ENCODE measurements around the gene CADPS.

The CADPS gene

DNA sequence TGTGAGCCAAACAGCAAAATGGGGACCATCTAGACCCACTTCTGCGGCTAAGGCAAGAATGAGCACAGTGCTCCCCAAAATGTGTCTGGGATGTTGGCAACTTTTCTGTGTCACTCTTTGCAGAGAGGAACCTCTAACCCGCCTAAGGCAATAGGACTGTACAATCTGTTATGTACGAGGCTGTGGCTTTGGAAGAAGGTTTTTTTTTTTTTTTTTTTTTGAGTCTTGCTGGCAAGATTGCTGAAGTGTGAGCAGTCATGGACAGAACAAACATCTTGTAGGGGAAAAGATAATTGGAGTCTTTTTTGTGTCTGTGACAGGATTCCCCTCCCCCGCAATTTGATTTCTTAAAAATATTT, 509.1 kb downstream of the CADPS start:
- no peak overlapping the region for H3K4me3 ChIP-seq (ENCODE audit: low read depth in 1 of 2, low read length in 2 of 2)
- peaks cover 12% of the 10 kb centered on the region for H3K4me1 ChIP-seq (ENCODE audit: insufficient read depth, low read length)
- H3K27me3 ChIP-seq (ENCODE audit: control insufficient read depth in 1 of 2, insufficient read depth in 2 of 2, low read length in 2 of 2): peaks cover 27 to 46% of the 10 kb centered on the region in 2 donors
- no peaks in the 10 kb centered on the region for H3K9me3 ChIP-seq (ENCODE audit: low read length)
- no peaks in the 10 kb centered on the region for H3K36me3 ChIP-seq (ENCODE audit: insufficient read depth, low read length)
- H3K27ac ChIP-seq (ENCODE audit: low read depth, low read length): no peak overlapping the region
- H3K9ac ChIP-seq (ENCODE audit: low read length): no peak overlapping the region

DNA sequence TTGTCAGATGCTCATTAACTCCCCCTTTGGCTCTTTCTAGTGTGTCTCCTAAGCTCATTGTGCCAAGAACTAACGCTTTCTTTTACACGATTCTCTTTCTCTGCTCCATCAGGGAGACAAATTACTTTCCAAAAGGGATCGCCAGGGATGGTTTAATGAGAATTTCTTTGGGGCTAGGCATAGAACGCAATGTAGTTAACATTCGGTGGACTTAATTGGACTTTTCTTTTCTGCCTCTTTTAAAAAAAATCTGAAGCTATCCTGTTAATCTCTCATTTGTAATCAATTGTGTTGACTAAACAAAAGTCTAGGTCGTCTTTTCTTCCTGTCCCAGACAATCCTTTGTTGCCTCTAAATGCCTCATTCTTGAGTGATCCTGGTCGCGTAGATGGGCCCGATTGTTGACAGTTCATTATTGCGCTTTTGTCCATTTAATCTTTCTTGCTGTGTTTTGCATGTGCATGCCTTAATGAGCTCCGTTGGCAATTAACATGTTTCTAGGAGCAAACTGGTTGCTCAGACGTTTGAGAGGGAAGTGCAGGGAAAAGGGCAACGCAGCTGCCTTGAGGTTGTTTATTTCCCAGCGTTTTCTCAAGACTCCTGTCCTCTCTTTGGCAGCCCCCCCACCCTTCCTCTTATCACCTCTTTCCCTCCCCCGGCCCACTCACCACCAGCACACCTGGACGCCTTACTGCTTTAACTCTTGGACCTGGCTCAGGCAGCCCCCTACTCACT, 509.7 kb downstream of the CADPS start:
- peaks cover 24 to 40% of the 10 kb centered on the region in 2 donors for H3K27me3 ChIP-seq (ENCODE audit: control insufficient read depth in 1 of 2, insufficient read depth in 2 of 2, low read length in 2 of 2)
- no peak overlapping the region for H3K27ac ChIP-seq (ENCODE audit: low read depth, low read length)
- peaks cover 6% of the 10 kb centered on the region for H3K4me1 ChIP-seq (ENCODE audit: insufficient read depth, low read length)
- H3K36me3 ChIP-seq (ENCODE audit: insufficient read depth, low read length): no peaks in the 10 kb centered on the region
- no peak overlapping the region for H3K4me3 ChIP-seq (ENCODE audit: low read depth in 1 of 2, low read length in 2 of 2)
- no peak overlapping the region for H3K9ac ChIP-seq (ENCODE audit: low read length)
- no peaks in the 10 kb centered on the region for H3K9me3 ChIP-seq (ENCODE audit: low read length)

DNA sequence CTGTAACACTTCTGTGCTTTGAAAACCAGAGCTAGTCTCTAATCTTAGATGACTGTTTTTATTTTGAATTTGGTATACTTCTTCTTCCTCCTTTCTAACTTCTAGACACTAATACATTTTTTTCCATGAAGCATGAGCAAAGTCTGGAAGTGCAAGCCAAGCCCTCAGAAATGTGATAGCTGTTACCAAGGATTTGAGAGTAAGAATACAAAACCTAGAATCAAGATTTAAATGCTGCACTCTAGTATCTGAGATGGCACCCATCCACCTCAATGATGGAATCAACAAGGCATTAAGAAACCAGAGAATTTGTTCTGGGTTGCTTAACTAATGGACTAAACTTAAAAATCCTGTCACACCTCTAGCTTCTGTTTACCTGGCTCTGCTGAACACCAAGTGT, 511.0 kb downstream of the CADPS start:
- Histone ChIP-seq H3K4me3 (ENCODE audit: low read depth in 1 of 2, low read length in 2 of 2) (no peak overlapping the region), H3K4me1 (ENCODE audit: insufficient read depth, low read length) (peaks cover 1% of the 10 kb centered on the region), H3K9me3 (ENCODE audit: low read length) (no peaks in the 10 kb centered on the region), H3K27ac (ENCODE audit: low read depth, low read length) (no peak overlapping the region), H3K36me3 (ENCODE audit: insufficient read depth, low read length) (no peaks in the 10 kb centered on the region), H3K27me3 (ENCODE audit: control insufficient read depth in 1 of 2, insufficient read depth in 2 of 2, low read length in 2 of 2) (peaks cover 11 to 26% of the 10 kb centered on the region in 2 donors), H3K9ac (ENCODE audit: low read length) (no peak overlapping the region)

DNA sequence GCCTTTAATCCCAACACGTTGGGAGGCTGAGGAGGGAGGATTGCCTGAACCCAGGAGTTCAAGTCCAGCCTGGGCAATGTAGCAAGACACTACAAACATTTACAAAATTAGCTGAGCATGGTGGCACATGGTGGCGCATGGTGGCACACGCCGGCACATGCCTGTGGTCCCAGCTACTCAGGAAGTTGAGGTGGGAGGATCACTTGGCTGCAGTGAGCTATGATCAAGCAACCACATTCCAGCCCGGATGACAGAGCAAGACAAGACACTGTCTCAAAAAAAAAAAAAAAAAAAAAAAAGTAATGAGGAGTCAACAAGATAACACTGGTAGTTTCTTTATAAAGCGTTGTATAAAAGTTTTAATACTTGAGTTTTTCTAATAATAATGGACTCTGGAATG, 511.9 kb downstream of the CADPS start:
- H3K9me3 ChIP-seq (ENCODE audit: low read length): no peaks in the 10 kb centered on the region
- no peak overlapping the region for H3K27ac ChIP-seq (ENCODE audit: low read depth, low read length)
- H3K36me3 ChIP-seq (ENCODE audit: insufficient read depth, low read length): no peaks in the 10 kb centered on the region
- H3K4me1 ChIP-seq (ENCODE audit: insufficient read depth, low read length): no peaks in the 10 kb centered on the region
- H3K27me3 ChIP-seq (ENCODE audit: control insufficient read depth in 1 of 2, insufficient read depth in 2 of 2, low read length in 2 of 2): peaks cover 6 to 17% of the 10 kb centered on the region in 2 donors
- no peak overlapping the region for H3K4me3 ChIP-seq (ENCODE audit: low read depth in 1 of 2, low read length in 2 of 2)
- no peak overlapping the region for H3K9ac ChIP-seq (ENCODE audit: low read length)

DNA sequence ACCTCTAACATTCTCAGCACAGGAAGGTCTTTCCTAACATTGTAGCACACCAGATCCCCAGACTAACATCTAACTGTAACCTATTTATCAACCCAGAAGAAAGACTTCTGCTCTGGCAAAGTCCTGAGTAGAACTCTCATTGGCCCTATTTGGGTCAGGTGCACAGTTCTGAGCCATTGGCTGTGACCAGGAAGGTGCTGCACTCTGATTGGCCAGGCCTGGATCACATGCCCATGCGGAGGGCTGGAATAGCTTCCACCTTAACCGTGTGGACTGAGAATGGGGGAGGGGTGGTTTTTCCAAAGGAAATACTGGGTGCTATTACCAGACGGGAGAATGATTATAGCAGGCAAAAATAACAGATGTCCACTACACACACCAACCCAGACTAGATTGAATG, 513.4 kb downstream of the CADPS start:
- Histone ChIP-seq H3K9me3 (ENCODE audit: low read length) (no peaks in the 10 kb centered on the region), H3K9ac (ENCODE audit: low read length) (no peak overlapping the region), H3K4me3 (ENCODE audit: low read depth in 1 of 2, low read length in 2 of 2) (no peak overlapping the region), H3K27ac (ENCODE audit: low read depth, low read length) (no peak overlapping the region), H3K36me3 (ENCODE audit: insufficient read depth, low read length) (no peaks in the 10 kb centered on the region), H3K27me3 (ENCODE audit: control insufficient read depth in 1 of 2, insufficient read depth in 2 of 2, low read length in 2 of 2) (peaks cover 0 to 3% of the 10 kb centered on the region in 2 donors), H3K4me1 (ENCODE audit: insufficient read depth, low read length) (no peaks in the 10 kb centered on the region)

DNA sequence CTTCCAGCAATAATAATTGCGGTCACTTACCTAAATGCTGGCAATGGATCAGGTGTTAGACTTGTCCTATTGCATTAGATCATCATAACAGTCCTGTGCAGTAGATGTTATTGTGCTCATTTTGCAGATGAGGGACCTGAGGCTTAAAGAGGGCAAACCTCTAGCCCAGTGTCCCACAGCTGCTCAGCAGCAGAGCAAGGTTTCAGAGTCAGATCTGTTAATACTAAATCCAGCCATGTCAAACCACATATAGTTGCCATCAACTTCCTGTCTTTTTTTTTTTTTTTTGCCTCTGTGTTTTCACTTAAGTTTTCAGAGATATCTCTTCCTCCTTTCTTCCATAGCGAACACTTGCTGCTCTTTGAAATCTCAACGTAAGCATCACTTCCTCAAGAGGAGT, 514.0 kb downstream of the CADPS start:
- Histone ChIP-seq H3K9ac (ENCODE audit: low read length) (no peak overlapping the region), H3K27me3 (ENCODE audit: control insufficient read depth in 1 of 2, insufficient read depth in 2 of 2, low read length in 2 of 2) (no peaks in the 10 kb centered on the region), H3K4me1 (ENCODE audit: insufficient read depth, low read length) (no peaks in the 10 kb centered on the region), H3K4me3 (ENCODE audit: low read depth in 1 of 2, low read length in 2 of 2) (no peak overlapping the region), H3K9me3 (ENCODE audit: low read length) (no peaks in the 10 kb centered on the region), H3K27ac (ENCODE audit: low read depth, low read length) (no peak overlapping the region), H3K36me3 (ENCODE audit: insufficient read depth, low read length) (no peaks in the 10 kb centered on the region)

DNA sequence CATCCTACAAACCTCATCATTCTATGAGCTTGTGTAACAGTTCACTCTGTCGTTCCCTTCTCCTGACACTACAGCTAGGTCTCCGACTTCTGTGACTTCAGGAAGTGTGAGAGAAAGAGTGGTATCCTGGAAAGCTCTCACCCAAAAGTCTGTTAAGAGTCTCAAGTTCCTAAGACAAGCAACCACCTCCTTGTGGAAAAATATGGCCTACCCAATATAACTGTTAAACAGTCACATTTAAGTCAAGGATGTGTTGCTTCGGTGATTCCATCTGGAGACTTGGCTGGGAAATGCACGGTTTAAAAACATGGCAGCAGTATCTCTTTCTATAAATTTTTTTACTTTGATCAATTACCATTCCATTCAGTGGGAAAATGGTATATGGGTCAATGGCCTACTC, 515.7 kb downstream of the CADPS start:
- H3K27me3 ChIP-seq (ENCODE audit: control insufficient read depth in 1 of 2, insufficient read depth in 2 of 2, low read length in 2 of 2): no peaks in the 10 kb centered on the region
- no peak overlapping the region for H3K9ac ChIP-seq (ENCODE audit: low read length)
- no peaks in the 10 kb centered on the region for H3K9me3 ChIP-seq (ENCODE audit: low read length)
- no peaks in the 10 kb centered on the region for H3K4me1 ChIP-seq (ENCODE audit: insufficient read depth, low read length)
- no peak overlapping the region for H3K4me3 ChIP-seq (ENCODE audit: low read depth in 1 of 2, low read length in 2 of 2)
- H3K36me3 ChIP-seq (ENCODE audit: insufficient read depth, low read length): no peaks in the 10 kb centered on the region
- H3K27ac ChIP-seq (ENCODE audit: low read depth, low read length): no peak overlapping the region

DNA sequence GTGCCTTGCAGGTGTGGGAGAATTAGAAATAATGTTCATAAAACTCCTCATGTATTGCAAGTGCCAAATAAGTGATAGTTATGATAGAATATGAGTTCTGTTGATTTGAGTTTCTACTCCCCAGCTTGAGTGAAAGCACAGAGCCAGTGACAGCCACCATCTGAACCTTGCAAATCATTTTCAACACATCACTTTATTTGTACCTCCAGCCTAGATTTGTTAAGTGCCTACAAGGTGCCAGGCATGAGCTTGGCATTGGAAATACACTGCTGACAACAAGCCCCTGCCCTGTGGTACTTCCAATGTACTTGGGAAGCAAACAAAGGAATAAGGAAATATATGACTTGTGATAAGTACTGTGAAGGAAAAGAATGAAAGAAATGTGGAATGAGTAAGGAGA, 518.9 kb downstream of the CADPS start:
- H3K27ac ChIP-seq (ENCODE audit: low read depth, low read length): no peak overlapping the region
- no peak overlapping the region for H3K9ac ChIP-seq (ENCODE audit: low read length)
- H3K36me3 ChIP-seq (ENCODE audit: insufficient read depth, low read length): no peaks in the 10 kb centered on the region
- H3K4me3 ChIP-seq (ENCODE audit: low read depth in 1 of 2, low read length in 2 of 2): no peak overlapping the region
- no peaks in the 10 kb centered on the region for H3K4me1 ChIP-seq (ENCODE audit: insufficient read depth, low read length)
- no peaks in the 10 kb centered on the region for H3K9me3 ChIP-seq (ENCODE audit: low read length)
- H3K27me3 ChIP-seq (ENCODE audit: control insufficient read depth in 1 of 2, insufficient read depth in 2 of 2, low read length in 2 of 2): no peaks in the 10 kb centered on the region

DNA sequence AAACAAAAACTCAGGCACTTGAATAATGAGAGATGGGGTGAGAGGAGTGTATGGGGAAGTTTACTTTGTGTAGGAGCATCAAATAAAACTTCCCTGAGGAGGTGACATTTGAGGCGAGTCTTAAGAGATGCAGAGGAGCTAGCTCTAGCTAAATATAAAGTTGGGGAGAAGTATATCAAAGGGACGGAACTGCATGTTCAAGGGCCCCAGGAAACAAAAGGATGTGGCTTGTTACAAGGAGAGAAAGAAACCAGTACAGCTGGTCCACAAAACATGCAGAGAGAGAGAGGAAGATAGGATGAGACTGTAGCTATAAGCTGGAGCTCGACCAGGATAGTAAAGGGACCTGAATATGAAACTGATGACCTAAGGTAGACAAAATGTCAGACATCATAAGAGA, 519.5 kb downstream of the CADPS start:
- H3K9me3 ChIP-seq (ENCODE audit: low read length): no peaks in the 10 kb centered on the region
- H3K36me3 ChIP-seq (ENCODE audit: insufficient read depth, low read length): no peaks in the 10 kb centered on the region
- H3K4me1 ChIP-seq (ENCODE audit: insufficient read depth, low read length): no peaks in the 10 kb centered on the region
- H3K27me3 ChIP-seq (ENCODE audit: control insufficient read depth in 1 of 2, insufficient read depth in 2 of 2, low read length in 2 of 2): no peaks in the 10 kb centered on the region
- no peak overlapping the region for H3K4me3 ChIP-seq (ENCODE audit: low read depth in 1 of 2, low read length in 2 of 2)
- H3K27ac ChIP-seq (ENCODE audit: low read depth, low read length): no peak overlapping the region
- H3K9ac ChIP-seq (ENCODE audit: low read length): no peak overlapping the region

Data from muscle layer of colon (tissue), 2 donors.